C1 segment of cervical spinal cord (tissue), 14 donors: ENCODE data around the gene NBEA.

Experiments
- DNase-seq, 14 donors: peaks; one replicate each; lab custom pipeline; 2025; lab: John Stamatoyannopoulos, UW

The NBEA gene

DNA sequence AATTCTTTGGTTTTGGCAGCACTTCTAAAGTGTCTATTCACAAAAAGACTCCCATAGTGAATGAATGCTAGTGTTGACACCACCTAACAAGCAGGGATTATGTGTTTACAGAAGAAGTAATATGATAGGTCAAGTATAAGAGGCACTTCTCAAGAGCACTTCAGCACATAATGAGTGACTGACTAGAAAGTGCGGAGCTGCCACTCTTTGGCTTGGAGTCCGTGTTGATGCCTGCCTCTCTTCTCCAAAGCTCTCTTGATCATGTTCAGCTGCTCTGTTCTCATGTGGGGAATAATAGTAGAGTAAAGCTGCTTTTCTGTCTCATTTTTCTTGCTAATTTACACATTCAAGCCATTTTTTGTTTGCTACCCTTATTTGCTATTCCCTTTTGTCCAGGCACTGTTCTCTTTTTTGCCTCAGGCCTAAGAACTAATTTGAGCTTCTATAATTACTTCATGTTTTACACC, 557.2 kb downstream of the NBEA start:
- DNase-seq = peak in 1 of 14 donors; percentile 77

DNA sequence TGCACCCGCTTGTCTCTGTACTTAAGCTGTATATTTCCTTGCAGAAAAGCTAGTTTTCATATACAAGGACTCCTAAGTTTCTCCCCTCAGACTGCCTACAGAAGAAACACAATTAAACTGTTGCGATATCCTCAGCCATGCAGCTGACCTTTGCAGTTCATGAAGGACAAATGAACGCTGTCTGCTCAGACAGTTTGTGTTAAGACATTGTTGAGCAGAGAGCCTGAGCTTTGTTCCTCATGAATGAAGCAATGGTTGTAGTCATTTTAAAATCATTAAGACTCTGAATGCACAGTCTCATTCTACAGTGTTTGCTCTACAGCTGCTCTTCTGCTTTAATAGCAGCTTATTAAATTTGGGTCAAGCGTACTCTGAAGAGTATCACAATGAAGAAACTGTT, 557.6 kb downstream of the NBEA start:
- DNase-seq = peak in 1 of 14 donors; percentile 75

DNA sequence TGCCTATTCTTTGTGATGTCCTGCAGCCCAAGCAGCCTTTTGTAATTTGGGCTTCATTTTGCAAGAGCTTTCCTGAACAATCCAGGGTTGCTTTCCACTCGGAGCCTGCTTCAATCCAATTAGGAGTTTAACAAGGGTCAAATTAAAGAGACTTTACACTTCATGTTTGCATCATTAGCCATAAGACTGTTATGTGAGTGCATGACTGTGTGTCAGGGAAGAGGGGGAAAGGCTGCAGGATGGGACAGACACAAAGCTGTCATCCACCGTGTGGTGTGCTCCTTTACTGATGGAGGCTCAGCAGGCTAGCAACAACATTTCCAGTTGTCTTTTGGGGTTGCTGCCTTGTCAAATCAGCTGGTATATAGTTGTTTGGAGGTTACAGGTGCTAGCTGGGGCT, 558.1 kb downstream of the NBEA start:
- peak in 1 of 14 donors; percentile 75 for DNase-seq

DNA sequence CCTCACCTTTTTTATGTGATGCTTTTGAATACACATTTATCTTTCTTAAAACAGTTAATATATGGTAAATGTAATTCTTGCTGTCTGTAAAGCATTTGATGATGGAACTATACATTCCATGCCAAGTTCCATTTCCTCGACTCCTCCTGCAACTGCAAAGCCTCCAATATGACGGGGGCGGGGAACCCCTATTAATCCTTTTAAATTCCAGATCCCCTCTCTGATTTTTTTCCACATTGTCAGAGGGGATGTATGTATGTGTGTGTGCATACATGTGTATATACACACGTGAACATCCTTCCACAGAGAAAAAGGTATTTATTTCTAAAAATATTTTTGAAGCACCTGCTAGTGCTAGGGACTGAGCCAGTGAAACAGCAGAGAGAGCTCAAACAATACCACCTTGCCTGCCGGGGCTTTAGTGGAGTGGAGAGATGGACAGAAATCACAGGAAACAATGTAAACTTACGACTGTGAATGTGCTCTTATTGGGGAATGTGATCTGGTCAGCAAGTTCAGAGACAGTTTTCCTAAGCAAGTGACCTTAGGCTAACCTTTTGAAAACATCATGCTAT, 559.7 kb downstream of the NBEA start:
- peak in 1 of 14 donors; percentile 85 for DNase-seq

DNA sequence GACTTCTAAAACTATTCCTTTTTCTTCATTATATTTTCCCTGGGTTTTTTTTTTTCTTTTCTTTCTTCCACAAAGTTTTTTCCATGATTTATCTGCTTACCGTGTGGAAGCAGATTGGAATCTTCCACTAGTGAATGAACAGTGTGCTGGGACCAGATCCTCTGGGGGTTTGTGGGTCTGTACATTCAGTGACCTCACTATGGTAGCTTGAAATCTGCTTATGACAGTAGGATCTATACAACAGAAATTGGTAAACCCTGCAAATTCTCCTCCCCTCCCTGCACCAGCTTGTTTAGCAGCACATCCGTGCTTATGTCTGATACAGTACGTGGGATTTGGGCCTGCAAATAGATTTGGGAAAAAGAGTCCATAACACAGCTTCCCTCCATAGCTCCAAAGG, 560.4 kb downstream of the NBEA start:
- DNase-seq = peak in 1 of 14 donors; percentile 45

DNA sequence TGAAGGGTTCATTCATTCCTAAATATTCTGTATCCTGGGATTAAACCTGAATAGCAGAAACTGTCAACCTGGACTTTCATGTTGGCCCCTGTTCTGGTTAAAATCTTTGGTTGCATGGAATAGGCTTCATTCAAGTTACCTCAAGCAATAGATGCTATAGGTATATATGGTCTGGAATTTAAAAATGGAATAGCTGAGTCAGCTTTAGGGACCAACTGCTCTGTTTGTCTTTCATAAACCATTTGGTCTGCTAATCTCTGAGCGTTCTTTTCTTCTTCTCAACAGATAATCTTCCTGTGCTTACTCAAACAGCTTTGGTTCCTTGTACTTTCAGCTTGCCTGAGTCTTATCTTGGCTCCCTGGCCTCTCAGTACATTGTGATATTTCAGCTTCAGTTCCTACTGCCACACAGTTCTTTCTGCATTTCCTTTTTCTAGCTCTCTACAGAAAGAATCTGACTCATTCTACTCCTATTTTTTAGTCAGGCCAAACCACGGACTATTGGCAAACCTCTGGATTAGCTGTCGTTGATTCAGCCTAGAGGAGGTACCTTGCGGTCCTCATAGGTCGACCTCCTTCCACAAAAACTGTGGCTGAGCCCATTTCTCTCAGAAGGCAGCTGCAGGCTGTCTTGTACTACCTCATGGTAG, 570.3 kb downstream of the NBEA start:
- no peak for DNase-seq

DNA sequence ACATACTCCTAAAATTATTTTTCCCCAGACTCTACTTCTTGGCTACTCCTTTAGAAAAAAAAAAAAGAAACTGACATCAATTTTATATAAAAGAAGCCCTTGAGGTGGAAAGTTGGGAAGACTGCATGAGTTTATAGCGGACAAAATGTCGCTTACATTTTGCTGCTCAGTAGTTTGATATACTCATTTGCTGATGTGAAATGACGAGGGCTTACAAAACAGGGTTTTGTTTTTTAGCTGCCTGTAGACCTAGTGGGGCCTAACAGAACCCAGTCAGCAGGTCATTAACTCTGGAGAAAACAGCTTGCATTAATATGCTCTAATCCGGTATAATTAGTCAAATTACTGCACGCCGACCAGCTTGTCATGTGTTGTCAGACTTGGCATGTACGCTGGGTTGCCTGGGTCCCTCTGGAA, 572.0 kb downstream of the NBEA start:
- DNase-seq = peak in 1 of 14 donors; percentile 67

DNA sequence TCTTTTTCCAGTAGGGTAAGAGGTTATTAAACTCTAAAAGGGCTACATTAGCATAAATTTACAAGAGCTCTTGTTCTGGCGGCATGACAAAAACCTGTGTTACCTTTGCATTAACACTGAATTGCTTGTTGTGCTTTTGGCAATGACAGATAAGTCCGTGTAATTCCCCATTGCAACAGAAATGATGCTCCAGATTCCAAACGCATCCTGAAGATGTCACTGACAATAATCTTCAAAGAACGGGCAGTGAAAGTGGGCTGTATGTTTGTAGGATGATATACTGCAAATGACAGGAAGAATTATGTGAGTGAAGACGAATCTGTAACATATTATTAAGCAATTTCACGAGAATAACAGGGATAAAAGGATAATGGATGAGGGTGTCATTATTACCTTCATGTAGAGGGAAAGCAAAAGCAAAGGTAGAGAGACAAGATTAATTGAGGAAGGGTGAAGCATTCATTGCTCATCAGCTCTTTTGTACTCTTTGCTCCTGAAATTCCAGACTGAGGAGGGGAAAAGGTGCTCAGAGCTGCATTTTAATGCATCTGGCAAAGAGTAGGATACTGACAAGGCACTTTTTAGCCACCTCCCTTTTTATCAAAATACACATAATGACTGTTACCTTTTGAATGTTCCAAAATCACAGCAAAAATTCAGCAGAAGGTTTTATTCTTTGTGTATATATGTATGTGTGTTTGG, 572.9 kb downstream of the NBEA start:
- peak in 1 of 14 donors; percentile 62 for DNase-seq

DNA sequence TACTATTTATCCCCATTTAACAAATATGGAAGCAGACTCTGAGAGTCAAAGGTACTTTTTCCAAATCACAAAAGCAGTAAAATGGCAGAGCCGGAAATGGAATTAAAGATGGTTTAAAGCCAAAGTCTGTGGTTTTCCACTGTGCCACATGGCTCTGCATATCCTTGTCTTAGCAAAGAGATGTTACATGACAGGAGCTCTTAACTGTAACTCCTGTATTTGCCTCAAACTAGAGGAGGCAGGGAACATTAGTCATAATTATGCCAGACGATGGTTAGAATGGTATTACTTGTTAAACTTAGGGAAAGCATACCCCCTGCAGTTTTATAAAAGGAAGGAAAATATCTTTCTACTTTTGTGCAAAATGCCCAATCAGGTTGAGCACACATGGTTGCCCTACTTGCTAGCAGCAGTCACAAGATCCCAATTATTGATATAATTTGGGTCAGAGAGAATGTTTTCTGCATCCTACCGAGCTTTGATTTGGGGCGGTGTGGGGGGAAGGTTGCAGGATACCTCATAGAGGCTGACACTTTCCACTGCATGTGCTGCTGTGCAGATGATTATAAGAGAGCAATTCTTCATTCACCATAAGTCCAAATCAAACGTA, 576.4 kb downstream of the NBEA start:
- peak in 1 of 14 donors; percentile 13 for DNase-seq

DNA sequence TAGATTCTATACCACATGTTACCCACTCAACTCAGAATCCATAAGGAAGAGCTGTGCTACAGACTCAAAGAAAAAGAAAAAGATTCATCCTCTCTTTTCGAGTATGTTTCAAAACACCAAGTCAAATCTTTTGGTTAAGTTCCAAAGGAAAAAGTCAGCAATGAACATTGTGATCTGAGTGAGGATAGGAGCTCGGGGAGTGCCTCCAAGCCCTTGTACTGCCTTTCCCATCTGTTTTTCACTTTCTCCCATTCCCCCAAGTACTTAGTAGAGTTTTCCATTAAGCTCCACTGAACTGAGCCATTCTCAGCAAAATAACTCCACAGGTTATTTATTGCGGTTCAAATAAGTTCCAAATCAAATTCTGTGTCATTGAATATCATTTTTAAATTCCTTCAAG, 582.1 kb downstream of the NBEA start:
- DNase-seq = no peak

DNA sequence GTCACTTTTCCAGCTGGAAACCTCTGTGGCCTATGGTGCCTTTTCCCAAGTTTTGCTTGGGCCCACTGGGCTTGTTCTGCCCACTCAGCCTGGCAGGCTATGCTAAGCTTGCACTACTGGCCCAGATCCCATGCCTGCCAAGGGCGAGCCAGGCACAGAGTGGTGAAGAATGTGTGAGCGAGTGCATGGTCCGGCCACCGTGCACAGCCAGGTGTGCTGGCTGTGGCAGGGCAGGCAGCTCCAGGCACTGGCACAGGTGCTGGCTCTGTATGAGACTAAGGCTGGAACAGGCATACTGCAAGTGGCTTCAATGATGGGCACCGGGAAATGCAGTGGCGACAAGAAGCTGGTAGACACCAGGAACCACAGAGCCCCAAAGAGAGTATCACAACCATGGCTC, 584.5 kb downstream of the NBEA start:
- DNase-seq = no peak

DNA sequence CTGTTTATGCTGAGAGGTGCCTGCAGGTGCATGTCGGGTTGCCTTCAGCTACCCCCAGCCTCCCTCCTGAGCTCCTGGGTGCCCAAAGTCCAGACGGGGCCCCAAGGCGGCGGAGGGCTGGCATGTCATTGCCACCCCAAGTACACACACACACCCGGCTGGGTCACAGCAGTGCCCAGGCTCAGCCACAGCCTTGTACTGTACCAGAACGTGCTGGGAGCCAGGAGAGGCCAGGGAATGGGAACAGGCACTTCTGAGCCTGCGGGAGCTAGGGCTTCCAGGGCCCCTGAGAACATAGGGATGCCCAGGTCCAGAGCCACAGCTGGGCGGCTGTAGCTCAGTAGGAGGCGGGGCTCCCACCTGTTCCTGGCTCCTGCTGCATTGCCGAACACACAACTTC, 585.4 kb downstream of the NBEA start:
- DNase-seq = no peak

DNA sequence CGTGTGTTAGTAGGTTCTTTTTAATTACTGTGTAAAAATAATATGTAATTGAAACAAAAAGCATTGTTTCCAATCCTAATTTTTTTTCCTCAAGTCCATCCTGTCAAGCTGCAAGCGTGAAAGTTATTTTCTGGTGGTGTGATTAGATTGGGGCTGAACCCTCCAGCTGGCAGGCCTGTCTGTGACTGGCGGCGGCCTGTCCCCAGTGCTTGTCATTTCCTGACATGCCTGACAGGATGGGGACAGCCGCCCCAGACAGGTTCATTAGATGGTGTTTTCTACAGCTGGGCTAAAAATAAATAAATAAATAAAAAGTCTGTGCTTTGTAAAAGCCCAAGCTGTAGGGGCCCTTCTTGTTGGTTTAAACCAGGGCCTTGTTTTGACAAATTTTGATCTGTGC, 588.1 kb downstream of the NBEA start:
- DNase-seq = no peak

DNA sequence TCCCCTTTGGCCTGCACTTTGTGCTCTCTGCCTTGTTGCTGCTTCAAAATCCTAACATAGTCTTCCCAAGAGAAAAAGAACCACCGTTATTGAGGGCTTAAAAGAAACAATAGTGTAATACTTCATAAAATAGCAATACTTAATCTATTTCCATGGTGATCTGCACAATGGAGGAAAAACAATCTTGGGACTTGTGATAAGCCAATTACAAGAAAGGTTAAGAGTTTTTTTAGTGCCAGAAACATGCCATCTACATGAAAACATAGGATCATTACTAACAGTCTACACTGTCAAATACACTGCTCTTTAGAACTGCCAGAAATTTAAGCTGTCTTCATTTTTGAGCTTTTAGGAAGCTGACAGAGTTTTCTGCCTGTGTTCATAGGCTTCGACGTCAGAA, 588.5 kb downstream of the NBEA start:
- no peak for DNase-seq

DNA sequence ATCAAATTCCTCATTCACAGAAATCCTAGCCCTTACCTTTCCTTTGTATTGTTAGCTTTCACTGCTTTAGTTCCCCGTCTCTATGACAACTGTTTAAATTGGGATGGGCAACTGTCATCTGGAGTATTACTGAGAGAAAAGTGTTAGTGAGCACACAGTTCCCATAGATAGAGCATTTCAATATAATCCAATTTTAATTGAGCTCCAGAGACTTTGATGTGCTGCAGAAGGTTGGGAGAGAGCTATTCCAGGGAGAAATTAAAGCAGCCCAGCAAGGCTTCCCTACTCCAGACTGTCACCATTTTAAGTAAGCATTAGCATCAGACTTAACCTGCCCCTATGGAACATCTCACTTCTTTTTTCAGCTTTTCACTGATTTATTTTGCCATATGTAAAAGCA, 589.5 kb downstream of the NBEA start:
- DNase-seq = no peak

DNA sequence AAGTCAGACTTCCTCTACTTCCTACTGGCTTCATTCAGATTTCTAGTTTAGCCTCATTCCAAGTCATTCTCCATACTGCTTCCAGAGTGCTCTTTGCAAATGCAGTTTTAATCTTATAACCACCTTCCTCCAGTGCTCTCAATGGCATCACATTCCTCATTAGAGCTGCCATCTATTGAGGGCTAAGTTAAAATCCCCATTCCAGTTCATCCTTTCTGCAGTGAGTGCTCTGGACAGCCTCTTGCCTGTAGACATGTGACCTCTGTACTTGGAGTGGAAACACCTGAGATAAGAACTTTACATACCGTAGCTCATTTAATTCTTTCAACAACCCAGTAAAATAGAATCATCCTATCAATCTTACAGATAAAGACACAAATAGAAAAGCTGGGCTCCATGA, 592.3 kb downstream of the NBEA start:
- peak in 1 of 14 donors; percentile 6 for DNase-seq

DNA sequence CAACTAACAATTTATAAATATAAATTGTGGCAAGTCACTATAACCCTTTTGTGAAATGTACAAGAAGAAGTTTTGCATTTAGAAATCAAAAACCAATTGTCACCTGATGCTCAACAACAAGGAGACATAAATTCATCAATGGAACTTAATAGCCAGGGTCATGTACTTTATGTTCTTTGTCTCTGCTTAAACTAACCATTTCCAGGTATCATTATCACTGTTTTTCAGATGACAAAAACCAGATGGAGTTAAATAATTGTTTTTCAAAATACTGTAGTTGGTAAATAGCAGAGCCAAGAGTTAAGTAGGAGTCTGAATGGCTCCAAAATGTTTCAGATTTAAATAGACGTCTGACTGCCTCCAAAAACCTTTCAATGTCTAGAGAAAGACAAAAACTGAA, 606.7 kb downstream of the NBEA start:
- DNase-seq = no peak

DNA sequence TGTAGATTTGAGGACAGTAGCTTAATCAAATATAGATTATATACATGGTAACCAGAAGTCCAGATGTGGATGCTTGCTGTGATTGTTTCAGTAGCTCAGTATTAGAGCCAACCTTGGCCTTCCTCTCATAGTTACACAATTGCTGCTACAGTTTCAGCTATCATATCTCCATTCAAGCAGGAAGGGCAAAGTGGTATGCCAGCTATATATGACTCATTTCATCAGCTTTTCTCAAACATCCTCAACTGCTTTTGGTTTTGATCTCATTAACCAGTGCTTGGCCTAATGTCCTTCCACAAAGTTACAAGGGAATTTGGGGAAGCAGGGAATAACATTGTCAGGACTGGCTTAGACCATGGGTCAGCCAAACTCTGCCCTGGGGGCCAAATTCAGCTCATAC, 607.4 kb downstream of the NBEA start:
- DNase-seq = no peak

DNA sequence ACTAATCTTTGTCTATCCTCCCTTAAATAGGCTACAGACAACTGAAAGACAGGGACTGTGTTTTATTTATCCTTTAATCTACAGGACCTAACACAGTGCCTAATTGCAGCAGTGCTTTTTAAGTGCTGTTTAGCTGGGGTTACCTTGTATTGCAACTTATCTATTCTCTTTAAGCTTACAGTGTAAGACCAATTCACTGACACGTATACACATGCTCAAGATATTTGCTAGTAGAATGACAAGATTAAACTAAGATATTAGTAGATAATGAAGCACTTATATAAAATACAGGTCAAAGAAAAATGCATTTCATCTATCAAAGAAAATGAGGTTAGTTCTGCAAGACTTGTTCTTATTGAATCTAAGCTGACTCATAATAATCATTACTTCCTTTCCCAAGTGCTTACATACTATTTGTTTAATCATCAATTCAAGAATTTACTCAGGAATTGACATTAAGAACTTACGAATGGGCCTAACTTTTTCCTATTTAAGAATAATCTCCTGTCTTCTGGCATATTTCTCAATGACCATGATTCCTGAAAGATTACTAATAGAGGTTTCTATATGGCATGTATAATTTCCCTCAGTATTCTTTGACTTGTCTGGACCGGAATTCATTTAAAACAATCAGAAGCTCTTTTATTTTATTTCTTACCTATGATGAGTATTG, 610.2 kb downstream of the NBEA start:
- peak in 1 of 14 donors; percentile 5 for DNase-seq

DNA sequence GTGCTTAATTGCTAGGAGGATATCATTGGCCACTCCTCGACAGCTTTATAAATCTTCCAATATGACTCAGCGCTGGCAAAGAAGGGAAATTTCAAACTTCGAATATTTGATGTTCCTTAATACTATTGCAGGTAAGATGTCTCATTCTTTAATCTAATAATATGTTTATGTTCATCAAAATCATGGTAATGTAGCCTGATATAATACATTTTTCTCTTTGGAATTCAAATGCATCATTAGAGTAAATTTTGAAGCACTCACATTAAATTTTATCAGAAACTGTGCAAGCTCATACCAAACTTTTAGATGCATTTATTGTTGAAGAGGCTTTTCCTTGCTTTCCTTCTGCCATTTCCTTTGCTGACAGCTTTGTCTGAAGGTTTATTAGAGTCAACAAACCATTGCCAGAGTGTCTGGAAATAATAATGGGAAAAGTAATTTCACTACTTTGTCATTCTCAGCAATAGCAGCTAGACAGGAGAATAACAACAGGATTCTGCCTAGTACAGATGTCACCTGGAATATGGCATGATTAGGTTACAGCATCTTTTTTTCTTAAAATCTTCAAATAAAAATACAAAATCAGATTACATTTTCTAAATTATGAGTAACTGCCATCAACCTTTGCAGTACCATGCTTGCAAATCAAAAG, 613.0 kb downstream of the NBEA start:
- DNase-seq = no peak

DNA sequence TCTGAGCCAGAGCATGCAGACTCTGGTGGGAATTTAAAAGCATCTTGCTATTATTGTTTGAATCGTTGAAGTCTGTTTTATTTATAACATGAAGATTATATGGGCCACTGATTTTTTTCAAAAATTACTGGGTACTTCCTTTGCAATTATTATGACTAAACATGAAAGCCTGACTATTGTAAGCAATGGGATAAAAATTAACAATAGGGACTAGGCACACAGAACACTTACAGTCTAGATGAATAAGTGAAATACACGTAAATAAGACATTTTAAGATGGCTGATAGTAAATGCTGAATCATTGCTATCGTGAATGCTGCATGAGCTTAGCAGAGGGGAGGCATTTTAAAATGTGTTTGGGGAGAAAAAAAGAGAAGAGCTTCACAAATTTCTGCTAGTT, 615.4 kb downstream of the NBEA start:
- DNase-seq = no peak
